Endothelial cell of coronary artery (primary cell): ENCODE measurements around the gene PROKR2. TPM values are rescaled to one million over a fixed set of nuclear protein-coding genes. Genes with fewer than 3 reads are reported as not detected.

Experiments used
- total RNA-seq: library from RNA; depleted of rRNA; stranded (reverse); fragments of >200 nt; gene quantifications from 2 replicates; pipeline ENCODE4 v1.2.3, GENCODE V29; 2014

PROKR2 gene
- not detected in 2 replicates for total RNA-seq

DNA sequence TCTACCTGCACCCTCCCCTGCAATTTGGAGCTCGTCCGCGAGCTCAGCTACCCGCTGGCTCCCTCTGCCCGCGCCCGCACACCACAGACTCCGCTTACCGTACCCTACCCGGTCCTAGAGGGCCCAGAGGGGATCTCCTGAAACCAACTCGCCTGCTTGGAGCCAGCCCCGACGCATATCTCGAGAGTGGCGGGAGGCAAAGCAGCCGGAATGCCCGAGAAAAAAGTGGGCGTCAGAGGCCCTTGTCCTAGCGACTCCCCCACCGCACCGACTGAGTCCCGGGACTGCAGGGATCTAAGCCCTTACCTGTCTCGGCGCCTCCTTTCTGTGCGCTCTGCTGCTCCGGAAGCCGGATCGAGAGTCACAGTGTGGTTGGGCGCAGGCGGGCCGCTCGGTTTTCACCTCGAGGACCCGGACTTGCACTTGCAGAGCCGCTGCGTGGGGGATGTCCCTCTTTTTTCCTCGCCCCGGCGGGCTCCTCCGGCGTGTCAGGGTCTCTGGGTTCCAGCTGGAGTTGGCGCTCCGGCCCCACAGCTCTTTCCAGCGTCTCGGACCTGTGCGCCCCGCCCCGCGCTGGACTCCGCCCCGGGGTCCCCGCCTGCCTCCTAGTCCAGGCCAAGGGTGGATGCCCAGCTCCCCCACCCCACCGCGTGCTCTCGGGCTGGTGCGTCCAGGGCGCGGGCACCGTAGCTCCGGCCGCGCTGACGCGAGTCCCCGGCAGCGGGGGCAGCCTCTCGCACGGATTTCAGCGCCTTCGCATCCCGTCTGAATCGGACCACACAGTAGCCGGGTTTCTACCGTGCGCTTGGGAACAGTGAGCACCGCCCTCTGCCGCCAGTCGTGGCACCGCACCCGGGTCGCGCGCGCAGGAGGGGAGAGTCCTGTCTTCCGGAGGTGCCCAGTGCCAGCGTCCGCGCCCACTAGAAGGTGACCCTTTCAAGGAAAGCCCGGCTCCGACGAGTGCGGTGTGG is at the start of gene PROKR2:
Gene PROKR2, minus strand, starts transcription at position 767 of the 971 bp plus-strand sequence. CDS start 2,585 bp downstream, outside the sequence.

Other genes starting within 250 kb of the PROKR2 start
- 52.1 and 52.8 TPM in 2 replicates for gene TMEM230, start 203.9 kb downstream of the PROKR2 start, total RNA-seq
- 99.6 and 203 TPM in 2 replicates for gene PCNA, start 197.0 kb downstream of the PROKR2 start, total RNA-seq
- 26.6 and 32.6 TPM in 2 replicates for gene CDS2, start 189.9 kb downstream of the PROKR2 start, total RNA-seq